GM23338 (cell line): Measurements from ENCODE around the gene EPHB6.

Experiments used
- CREB1 ChIP-seq: fragments of 250-450 bp; sonication (Bioruptor Pico); IDR thresholded peaks from 2 replicates; pipeline ENCODE4 v1.5.0; 2020; ENCODE audit warnings: low read depth, mild to moderate bottlenecking, moderate library complexity
- ETS1 ChIP-seq: IDR thresholded peaks from 2 replicates; pipeline ENCODE4 v1.6.1; 2016; ENCODE audit warnings: antibody characterized with exemption
- EZH2 ChIP-seq: fragments of 200-600 bp; sonication (generic); IDR thresholded peaks from one replicate; pipeline ENCODE4 v1.8.0; 2017; ENCODE audit warnings: antibody characterized with exemption, mild to moderate bottlenecking, low read depth; ENCODE audit not compliant: unreplicated experiment
- EZH2phosphoT487 ChIP-seq: fragments of 200-600 bp; sonication (generic); IDR thresholded peaks from one replicate; pipeline ENCODE4 v1.8.1; 2018; ENCODE audit warnings: antibody characterized with exemption; ENCODE audit not compliant: unreplicated experiment
- JUNB ChIP-seq: IDR thresholded peaks from one replicate; pipeline ENCODE4 v1.6.1; 2016; ENCODE audit warnings: antibody characterized with exemption; ENCODE audit not compliant: unreplicated experiment
- NANOG ChIP-seq: IDR thresholded peaks from 2 replicates; pipeline ENCODE4 v1.6.1; 2016; ENCODE audit warnings: antibody characterized with exemption, borderline replicate concordance
- POLR2AphosphoS5 ChIP-seq: IDR thresholded peaks from 2 replicates; pipeline ENCODE4 v1.6.1; 2016; ENCODE audit warnings: antibody characterized with exemption, low read depth
- REST ChIP-seq: IDR thresholded peaks from one replicate; pipeline ENCODE4 v1.6.1; 2018; ENCODE audit warnings: antibody characterized with exemption; ENCODE audit not compliant: unreplicated experiment
- ZNF114 ChIP-seq: fragments of 250-450 bp; sonication (Bioruptor Pico); IDR thresholded peaks from 2 replicates; pipeline ENCODE4 v1.5.0; 2020; ENCODE audit warnings: mild to moderate bottlenecking, moderate library complexity
- ZNF331 ChIP-seq: fragments of 250-450 bp; sonication (Bioruptor Pico); IDR thresholded peaks from 2 replicates; pipeline ENCODE4 v1.5.0; 2020; ENCODE audit warnings: low read depth, mild to moderate bottlenecking, moderate library complexity
- TF ChIP-seq, protein P1 (sequence below), 2 experiments: fragments of 200-600 bp in 1 of 2; sonication (generic) in 1 of 2; conservative IDR thresholded peaks; 2 replicates each; pipeline versions ENCODE4 v1.5.1 to v1.6.1; 2016 to 2017; ENCODE audit warnings: antibody characterized with exemption in 2 of 2, low read depth in 2 of 2, mild to moderate bottlenecking in 2 of 2, moderate library complexity in 1 of 2
- TF ChIP-seq, protein P2 (sequence below): fragments of 250-450 bp; sonication (Bioruptor Pico); IDR thresholded peaks from 2 replicates; pipeline ENCODE4 v1.5.0; 2020; ENCODE audit warnings: mild to moderate bottlenecking, moderate library complexity

DNA sequence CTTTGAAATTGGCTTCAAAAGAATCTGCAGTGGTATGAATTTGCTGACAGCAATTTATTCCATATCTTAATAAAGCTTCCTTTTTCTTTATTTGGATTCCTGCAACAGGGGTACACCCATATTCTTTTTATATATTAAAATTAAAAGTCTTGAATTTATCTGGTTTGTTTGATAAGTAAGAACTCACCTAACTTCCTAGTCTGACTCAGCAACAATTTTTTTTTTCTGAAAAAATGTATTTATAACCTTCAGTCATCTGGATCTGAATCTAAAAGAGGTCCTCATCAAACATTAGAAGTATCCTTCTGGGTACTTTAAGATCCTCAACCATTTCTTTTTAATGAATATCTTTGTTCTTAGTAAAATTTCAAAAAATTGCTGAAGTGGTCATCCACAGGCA lies 4.5 kb downstream of the EPHB6 start:
- TF ChIP-seq, protein P1, sequence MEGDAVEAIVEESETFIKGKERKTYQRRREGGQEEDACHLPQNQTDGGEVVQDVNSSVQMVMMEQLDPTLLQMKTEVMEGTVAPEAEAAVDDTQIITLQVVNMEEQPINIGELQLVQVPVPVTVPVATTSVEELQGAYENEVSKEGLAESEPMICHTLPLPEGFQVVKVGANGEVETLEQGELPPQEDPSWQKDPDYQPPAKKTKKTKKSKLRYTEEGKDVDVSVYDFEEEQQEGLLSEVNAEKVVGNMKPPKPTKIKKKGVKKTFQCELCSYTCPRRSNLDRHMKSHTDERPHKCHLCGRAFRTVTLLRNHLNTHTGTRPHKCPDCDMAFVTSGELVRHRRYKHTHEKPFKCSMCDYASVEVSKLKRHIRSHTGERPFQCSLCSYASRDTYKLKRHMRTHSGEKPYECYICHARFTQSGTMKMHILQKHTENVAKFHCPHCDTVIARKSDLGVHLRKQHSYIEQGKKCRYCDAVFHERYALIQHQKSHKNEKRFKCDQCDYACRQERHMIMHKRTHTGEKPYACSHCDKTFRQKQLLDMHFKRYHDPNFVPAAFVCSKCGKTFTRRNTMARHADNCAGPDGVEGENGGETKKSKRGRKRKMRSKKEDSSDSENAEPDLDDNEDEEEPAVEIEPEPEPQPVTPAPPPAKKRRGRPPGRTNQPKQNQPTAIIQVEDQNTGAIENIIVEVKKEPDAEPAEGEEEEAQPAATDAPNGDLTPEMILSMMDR (conservative IDR thresholded peaks at IDR 0.05; ENCODE audit: low read depth in 2 of 2): no peak
- TF ChIP-seq CREB1 (CRISPR knock-in tag) (no peak), ETS1 (no peak), REST (no peak), EZH2phosphoT487 (no peak), EZH2 (no peak), ZNF114 (CRISPR knock-in tag) (no peak), POLR2AphosphoS5 (no peak), NANOG (no peak), ZNF331 (no peak), JUNB (no peak)
- TF ChIP-seq, protein P2, sequence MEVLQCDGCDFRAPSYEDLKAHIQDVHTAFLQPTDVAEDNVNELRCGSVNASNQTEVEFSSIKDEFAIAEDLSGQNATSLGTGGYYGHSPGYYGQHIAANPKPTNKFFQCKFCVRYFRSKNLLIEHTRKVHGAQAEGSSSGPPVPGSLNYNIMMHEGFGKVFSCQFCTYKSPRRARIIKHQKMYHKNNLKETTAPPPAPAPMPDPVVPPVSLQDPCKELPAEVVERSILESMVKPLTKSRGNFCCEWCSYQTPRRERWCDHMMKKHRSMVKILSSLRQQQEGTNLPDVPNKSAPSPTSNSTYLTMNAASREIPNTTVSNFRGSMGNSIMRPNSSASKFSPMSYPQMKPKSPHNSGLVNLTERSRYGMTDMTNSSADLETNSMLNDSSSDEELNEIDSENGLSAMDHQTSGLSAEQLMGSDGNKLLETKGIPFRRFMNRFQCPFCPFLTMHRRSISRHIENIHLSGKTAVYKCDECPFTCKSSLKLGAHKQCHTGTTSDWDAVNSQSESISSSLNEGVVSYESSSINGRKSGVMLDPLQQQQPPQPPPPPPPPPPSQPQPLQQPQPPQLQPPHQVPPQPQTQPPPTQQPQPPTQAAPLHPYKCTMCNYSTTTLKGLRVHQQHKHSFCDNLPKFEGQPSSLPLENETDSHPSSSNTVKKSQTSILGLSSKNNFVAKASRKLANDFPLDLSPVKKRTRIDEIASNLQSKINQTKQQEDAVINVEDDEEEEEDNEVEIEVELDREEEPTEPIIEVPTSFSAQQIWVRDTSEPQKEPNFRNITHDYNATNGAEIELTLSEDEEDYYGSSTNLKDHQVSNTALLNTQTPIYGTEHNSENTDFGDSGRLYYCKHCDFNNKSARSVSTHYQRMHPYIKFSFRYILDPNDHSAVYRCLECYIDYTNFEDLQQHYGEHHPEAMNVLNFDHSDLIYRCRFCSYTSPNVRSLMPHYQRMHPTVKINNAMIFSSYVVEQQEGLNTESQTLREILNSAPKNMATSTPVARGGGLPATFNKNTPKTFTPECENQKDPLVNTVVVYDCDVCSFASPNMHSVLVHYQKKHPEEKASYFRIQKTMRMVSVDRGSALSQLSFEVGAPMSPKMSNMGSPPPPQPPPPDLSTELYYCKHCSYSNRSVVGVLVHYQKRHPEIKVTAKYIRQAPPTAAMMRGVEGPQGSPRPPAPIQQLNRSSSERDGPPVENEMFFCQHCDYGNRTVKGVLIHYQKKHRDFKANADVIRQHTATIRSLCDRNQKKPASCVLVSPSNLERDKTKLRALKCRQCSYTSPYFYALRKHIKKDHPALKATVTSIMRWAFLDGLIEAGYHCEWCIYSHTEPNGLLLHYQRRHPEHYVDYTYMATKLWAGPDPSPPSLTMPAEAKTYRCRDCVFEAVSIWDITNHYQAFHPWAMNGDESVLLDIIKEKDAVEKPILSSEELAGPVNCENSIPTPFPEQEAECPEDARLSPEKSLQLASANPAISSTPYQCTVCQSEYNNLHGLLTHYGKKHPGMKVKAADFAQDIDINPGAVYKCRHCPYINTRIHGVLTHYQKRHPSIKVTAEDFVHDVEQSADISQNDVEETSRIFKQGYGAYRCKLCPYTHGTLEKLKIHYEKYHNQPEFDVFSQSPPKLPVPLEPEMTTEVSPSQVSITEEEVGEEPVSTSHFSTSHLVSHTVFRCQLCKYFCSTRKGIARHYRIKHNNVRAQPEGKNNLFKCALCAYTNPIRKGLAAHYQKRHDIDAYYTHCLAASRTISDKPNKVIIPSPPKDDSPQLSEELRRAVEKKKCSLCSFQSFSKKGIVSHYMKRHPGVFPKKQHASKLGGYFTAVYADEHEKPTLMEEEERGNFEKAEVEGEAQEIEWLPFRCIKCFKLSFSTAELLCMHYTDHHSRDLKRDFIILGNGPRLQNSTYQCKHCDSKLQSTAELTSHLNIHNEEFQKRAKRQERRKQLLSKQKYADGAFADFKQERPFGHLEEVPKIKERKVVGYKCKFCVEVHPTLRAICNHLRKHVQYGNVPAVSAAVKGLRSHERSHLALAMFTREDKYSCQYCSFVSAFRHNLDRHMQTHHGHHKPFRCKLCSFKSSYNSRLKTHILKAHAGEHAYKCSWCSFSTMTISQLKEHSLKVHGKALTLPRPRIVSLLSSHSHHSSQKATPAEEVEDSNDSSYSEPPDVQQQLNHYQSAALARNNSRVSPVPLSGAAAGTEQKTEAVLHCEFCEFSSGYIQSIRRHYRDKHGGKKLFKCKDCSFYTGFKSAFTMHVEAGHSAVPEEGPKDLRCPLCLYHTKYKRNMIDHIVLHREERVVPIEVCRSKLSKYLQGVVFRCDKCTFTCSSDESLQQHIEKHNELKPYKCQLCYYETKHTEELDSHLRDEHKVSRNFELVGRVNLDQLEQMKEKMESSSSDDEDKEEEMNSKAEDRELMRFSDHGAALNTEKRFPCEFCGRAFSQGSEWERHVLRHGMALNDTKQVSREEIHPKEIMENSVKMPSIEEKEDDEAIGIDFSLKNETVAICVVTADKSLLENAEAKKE (CRISPR knock-in tag): no peak
